ENCODE measurements around the gene GOLGA6L22. TPM values are rescaled to one million over a fixed set of nuclear protein-coding genes. Genes with fewer than 3 reads are reported as not detected.
"Not testable (repeated sequence)": the region's sequence is repeated elsewhere in the genome, so short reads cannot be mapped to it uniquely, and the experiment has no call there.

Gene GOLGA6L22
- polyA plus RNA-seq (2013), result not detected

- POLR2A ChIA-PET; H3K36me3 ChIP-seq (ENCODE audit: control insufficient read depth in 4 of 4, insufficient read depth in 4 of 4, low read length in 3 of 4); H3K9me3 ChIP-seq (ENCODE audit: control extremely low read depth in 1 of 5, control insufficient read depth in 4 of 5, insufficient read depth in 2 of 5, low read depth in 1 of 5, low read length in 4 of 5); CTCF ChIA-PET; H3K27me3 ChIP-seq (replicated peaks in 2 of 5; ENCODE audit: control insufficient read depth in 4 of 5, insufficient read depth in 5 of 5, low read length in 4 of 5); DNase-seq; H3K4me3 ChIP-seq (ENCODE audit: control insufficient read depth in 1 of 7, extremely low read depth in 1 of 7, insufficient read depth in 4 of 7, low read depth in 2 of 7, low read length in 6 of 7); H3K4me1 ChIP-seq (ENCODE audit: control extremely low read depth in 1 of 4, control insufficient read depth in 4 of 4, insufficient read depth in 4 of 4, low read length in 3 of 4); H3K27ac ChIP-seq (ENCODE audit: insufficient read depth in 1 of 2, low read depth in 1 of 2, low read length in 2 of 2, poor library complexity in 1 of 2, severe bottlenecking in 2 of 2): not testable (repeated sequence)
- WGBS (ENCODE audit: insufficient coverage), result no CpG with 5 or more reads among the region's 7 CpGs
Observed at GRCh38 chr15:22458603-22459002, at the start of gene GOLGA6L22. GOLGA6L22 (plus strand) TSS chr15:22458903; CDS start chr15:22458994, 91 bp downstream.

- H3K4me3 ChIP-seq (ENCODE audit: control insufficient read depth in 1 of 7, extremely low read depth in 1 of 7, insufficient read depth in 4 of 7, low read depth in 2 of 7, low read length in 6 of 7); H3K36me3 ChIP-seq (ENCODE audit: control insufficient read depth in 4 of 4, insufficient read depth in 4 of 4, low read length in 3 of 4); H3K27ac ChIP-seq (ENCODE audit: insufficient read depth in 1 of 2, low read depth in 1 of 2, low read length in 2 of 2, poor library complexity in 1 of 2, severe bottlenecking in 2 of 2); POLR2A ChIA-PET; DNase-seq; CTCF ChIA-PET; H3K9me3 ChIP-seq (ENCODE audit: control extremely low read depth in 1 of 5, control insufficient read depth in 4 of 5, insufficient read depth in 2 of 5, low read depth in 1 of 5, low read length in 4 of 5); H3K4me1 ChIP-seq (ENCODE audit: control extremely low read depth in 1 of 4, control insufficient read depth in 4 of 4, insufficient read depth in 4 of 4, low read length in 3 of 4); H3K27me3 ChIP-seq (replicated peaks in 2 of 5; ENCODE audit: control insufficient read depth in 4 of 5, insufficient read depth in 5 of 5, low read length in 4 of 5): not testable (repeated sequence)
- no CpG with 5 or more reads among the region's 19 CpGs for WGBS (ENCODE audit: insufficient coverage)
Observed at GRCh38 chr15:22417288-22417687, 41.4 kb upstream of the GOLGA6L22 start.

- H3K36me3 ChIP-seq (ENCODE audit: control insufficient read depth in 4 of 4, insufficient read depth in 4 of 4, low read length in 3 of 4); DNase-seq; H3K4me3 ChIP-seq (ENCODE audit: control insufficient read depth in 1 of 7, extremely low read depth in 1 of 7, insufficient read depth in 4 of 7, low read depth in 2 of 7, low read length in 6 of 7); H3K27ac ChIP-seq (ENCODE audit: insufficient read depth in 1 of 2, low read depth in 1 of 2, low read length in 2 of 2, poor library complexity in 1 of 2, severe bottlenecking in 2 of 2); CTCF ChIA-PET; H3K27me3 ChIP-seq (replicated peaks in 2 of 5; ENCODE audit: control insufficient read depth in 4 of 5, insufficient read depth in 5 of 5, low read length in 4 of 5); H3K4me1 ChIP-seq (ENCODE audit: control extremely low read depth in 1 of 4, control insufficient read depth in 4 of 4, insufficient read depth in 4 of 4, low read length in 3 of 4); POLR2A ChIA-PET; H3K9me3 ChIP-seq (ENCODE audit: control extremely low read depth in 1 of 5, control insufficient read depth in 4 of 5, insufficient read depth in 2 of 5, low read depth in 1 of 5, low read length in 4 of 5): not testable (repeated sequence)
- no CpG with 5 or more reads among the region's 22 CpGs for WGBS (ENCODE audit: insufficient coverage)
Observed at GRCh38 chr15:22417795-22418194, 40.9 kb upstream of the GOLGA6L22 start.

- H3K4me3 ChIP-seq (ENCODE audit: control insufficient read depth in 1 of 7, extremely low read depth in 1 of 7, insufficient read depth in 4 of 7, low read depth in 2 of 7, low read length in 6 of 7); H3K4me1 ChIP-seq (ENCODE audit: control extremely low read depth in 1 of 4, control insufficient read depth in 4 of 4, insufficient read depth in 4 of 4, low read length in 3 of 4); H3K27ac ChIP-seq (ENCODE audit: insufficient read depth in 1 of 2, low read depth in 1 of 2, low read length in 2 of 2, poor library complexity in 1 of 2, severe bottlenecking in 2 of 2); H3K36me3 ChIP-seq (ENCODE audit: control insufficient read depth in 4 of 4, insufficient read depth in 4 of 4, low read length in 3 of 4); H3K27me3 ChIP-seq (replicated peaks in 2 of 5; ENCODE audit: control insufficient read depth in 4 of 5, insufficient read depth in 5 of 5, low read length in 4 of 5); DNase-seq; CTCF ChIA-PET; POLR2A ChIA-PET; H3K9me3 ChIP-seq (ENCODE audit: control extremely low read depth in 1 of 5, control insufficient read depth in 4 of 5, insufficient read depth in 2 of 5, low read depth in 1 of 5, low read length in 4 of 5): not testable (repeated sequence)
- no CpG with 5 or more reads among the region's 29 CpGs for WGBS (ENCODE audit: insufficient coverage)
Observed at GRCh38 chr15:22418212-22418611, 40.5 kb upstream of the GOLGA6L22 start.

- H3K36me3 ChIP-seq (ENCODE audit: control insufficient read depth in 4 of 4, insufficient read depth in 4 of 4, low read length in 3 of 4); CTCF ChIA-PET; H3K4me3 ChIP-seq (ENCODE audit: control insufficient read depth in 1 of 7, extremely low read depth in 1 of 7, insufficient read depth in 4 of 7, low read depth in 2 of 7, low read length in 6 of 7); H3K9me3 ChIP-seq (ENCODE audit: control extremely low read depth in 1 of 5, control insufficient read depth in 4 of 5, insufficient read depth in 2 of 5, low read depth in 1 of 5, low read length in 4 of 5); POLR2A ChIA-PET; H3K4me1 ChIP-seq (ENCODE audit: control extremely low read depth in 1 of 4, control insufficient read depth in 4 of 4, insufficient read depth in 4 of 4, low read length in 3 of 4); H3K27ac ChIP-seq (ENCODE audit: insufficient read depth in 1 of 2, low read depth in 1 of 2, low read length in 2 of 2, poor library complexity in 1 of 2, severe bottlenecking in 2 of 2); H3K27me3 ChIP-seq (replicated peaks in 2 of 5; ENCODE audit: control insufficient read depth in 4 of 5, insufficient read depth in 5 of 5, low read length in 4 of 5); DNase-seq: not testable (repeated sequence)
- WGBS (ENCODE audit: insufficient coverage), result 87% methylated on average over 12 of the region's 33 CpGs
Observed at GRCh38 chr15:22418666-22419065, 40.0 kb upstream of the GOLGA6L22 start.

GRCh38 chr15:22420340-22420739 is 38.4 kb upstream of the GOLGA6L22 start:
- CTCF ChIA-PET; POLR2A ChIA-PET; H3K36me3 ChIP-seq (ENCODE audit: control insufficient read depth in 4 of 4, insufficient read depth in 4 of 4, low read length in 3 of 4); H3K9me3 ChIP-seq (ENCODE audit: control extremely low read depth in 1 of 5, control insufficient read depth in 4 of 5, insufficient read depth in 2 of 5, low read depth in 1 of 5, low read length in 4 of 5); H3K4me3 ChIP-seq (ENCODE audit: control insufficient read depth in 1 of 7, extremely low read depth in 1 of 7, insufficient read depth in 4 of 7, low read depth in 2 of 7, low read length in 6 of 7); DNase-seq; H3K27me3 ChIP-seq (replicated peaks in 2 of 5; ENCODE audit: control insufficient read depth in 4 of 5, insufficient read depth in 5 of 5, low read length in 4 of 5); H3K27ac ChIP-seq (ENCODE audit: insufficient read depth in 1 of 2, low read depth in 1 of 2, low read length in 2 of 2, poor library complexity in 1 of 2, severe bottlenecking in 2 of 2); H3K4me1 ChIP-seq (ENCODE audit: control extremely low read depth in 1 of 4, control insufficient read depth in 4 of 4, insufficient read depth in 4 of 4, low read length in 3 of 4): not testable (repeated sequence)
- no CpG with 5 or more reads among the region's 13 CpGs for WGBS (ENCODE audit: insufficient coverage)

- DNase-seq; POLR2A ChIA-PET; H3K27me3 ChIP-seq (replicated peaks in 2 of 5; ENCODE audit: control insufficient read depth in 4 of 5, insufficient read depth in 5 of 5, low read length in 4 of 5); H3K27ac ChIP-seq (ENCODE audit: insufficient read depth in 1 of 2, low read depth in 1 of 2, low read length in 2 of 2, poor library complexity in 1 of 2, severe bottlenecking in 2 of 2); H3K9me3 ChIP-seq (ENCODE audit: control extremely low read depth in 1 of 5, control insufficient read depth in 4 of 5, insufficient read depth in 2 of 5, low read depth in 1 of 5, low read length in 4 of 5); H3K4me3 ChIP-seq (ENCODE audit: control insufficient read depth in 1 of 7, extremely low read depth in 1 of 7, insufficient read depth in 4 of 7, low read depth in 2 of 7, low read length in 6 of 7); H3K36me3 ChIP-seq (ENCODE audit: control insufficient read depth in 4 of 4, insufficient read depth in 4 of 4, low read length in 3 of 4); H3K4me1 ChIP-seq (ENCODE audit: control extremely low read depth in 1 of 4, control insufficient read depth in 4 of 4, insufficient read depth in 4 of 4, low read length in 3 of 4); CTCF ChIA-PET: not testable (repeated sequence)
- WGBS (ENCODE audit: insufficient coverage), result no CpG with 5 or more reads among the region's 11 CpGs
Observed at GRCh38 chr15:22429426-22429825, 29.3 kb upstream of the GOLGA6L22 start.

- H3K27ac ChIP-seq (ENCODE audit: insufficient read depth in 1 of 2, low read depth in 1 of 2, low read length in 2 of 2, poor library complexity in 1 of 2, severe bottlenecking in 2 of 2); H3K9me3 ChIP-seq (ENCODE audit: control extremely low read depth in 1 of 5, control insufficient read depth in 4 of 5, insufficient read depth in 2 of 5, low read depth in 1 of 5, low read length in 4 of 5); H3K27me3 ChIP-seq (replicated peaks in 2 of 5; ENCODE audit: control insufficient read depth in 4 of 5, insufficient read depth in 5 of 5, low read length in 4 of 5); POLR2A ChIA-PET; DNase-seq; H3K4me3 ChIP-seq (ENCODE audit: control insufficient read depth in 1 of 7, extremely low read depth in 1 of 7, insufficient read depth in 4 of 7, low read depth in 2 of 7, low read length in 6 of 7); H3K36me3 ChIP-seq (ENCODE audit: control insufficient read depth in 4 of 4, insufficient read depth in 4 of 4, low read length in 3 of 4); CTCF ChIA-PET; H3K4me1 ChIP-seq (ENCODE audit: control extremely low read depth in 1 of 4, control insufficient read depth in 4 of 4, insufficient read depth in 4 of 4, low read length in 3 of 4): not testable (repeated sequence)
- 60% methylated on average over 1 of the region's 8 CpGs for WGBS (ENCODE audit: insufficient coverage)
Observed at GRCh38 chr15:22431687-22432086, 27.0 kb upstream of the GOLGA6L22 start.
